Bronchial epithelial cell (primary cell): ENCODE results near the gene MT1E. TPM values are rescaled to one million over a fixed set of nuclear protein-coding genes. Genes with fewer than 3 reads are reported as not detected.

Experiments
- DNase-seq: peaks from one replicate; pipeline ENCODE4 v3.0.0-alpha.2; 2010; ENCODE audit warnings: low read depth
- FAIRE-seq: peaks from 2 replicates; lab custom pipeline; 2011; peaks lifted over from hg19 to GRCh38; lab: Jason Lieb, UNC
- H3K27me3 ChIP-seq: 2 replicates; pipeline ENCODE4 v1.5.1; 2011; ENCODE audit warnings: low read length; ENCODE audit not compliant: control insufficient read depth, insufficient read depth
- H3K36me3 ChIP-seq: 2 replicates; pipeline ENCODE4 v1.5.1; 2011; ENCODE audit warnings: low read length; ENCODE audit not compliant: control insufficient read depth, insufficient read depth
- H3K4me3 ChIP-seq: 2 replicates; pipeline ENCODE4 v1.5.1; 2011; ENCODE audit warnings: mild to moderate bottlenecking, low read depth, low read length, control low read depth
- total RNA-seq: library from RNA; depleted of rRNA; stranded (reverse); fragments of >200 nt; gene quantifications from 2 replicates; pipeline ENCODE4 v1.2.1, GENCODE V29; 2014
- TF ChIP-seq, protein P1 (sequence below): IDR thresholded peaks from 2 replicates; pipeline ENCODE4 v1.5.1; 2011; ENCODE audit warnings: mild to moderate bottlenecking, moderate library complexity, low read length, control low read depth, inconsistent platforms; ENCODE audit not compliant: insufficient read depth, severe bottlenecking

MT1E gene
- total RNA-seq, 1 donor from 2014 or later: 60.8 TPM

DNA sequence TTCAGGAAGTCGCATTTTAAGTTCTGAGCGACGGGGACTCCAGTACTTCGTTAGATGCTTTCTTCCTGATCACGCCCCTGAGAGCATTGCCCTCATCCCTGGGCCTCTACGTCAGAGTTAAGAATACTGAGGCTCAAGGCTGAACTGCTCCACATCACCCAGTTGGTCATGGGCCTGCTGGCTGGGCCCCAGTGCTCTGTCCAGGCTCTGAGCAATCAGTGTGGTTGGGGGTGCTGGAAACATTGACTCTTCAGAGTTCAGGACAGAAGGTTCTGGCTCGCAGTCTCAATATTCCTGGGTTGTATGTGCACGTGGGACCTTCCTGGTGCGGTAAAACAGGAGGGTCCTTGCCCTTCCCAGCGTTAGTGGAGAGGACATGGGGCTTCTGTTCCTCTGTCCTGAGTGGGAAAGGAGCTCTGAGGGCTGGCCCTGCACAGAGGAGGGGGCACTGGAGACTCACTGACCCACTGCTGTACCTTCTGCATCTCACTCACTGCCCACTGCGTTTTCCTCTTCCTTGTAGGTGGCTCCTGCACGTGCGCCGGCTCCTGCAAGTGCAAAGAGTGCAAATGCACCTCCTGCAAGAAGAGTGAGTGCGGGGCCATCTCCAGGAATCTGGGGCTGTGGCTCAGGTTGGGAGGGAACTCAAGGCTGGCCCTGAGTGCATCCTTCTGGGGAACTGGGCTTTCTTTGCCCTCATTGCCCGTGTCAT lies 518 bp downstream of the MT1E start:
- H3K4me3 ChIP-seq: peak overlapping the region; percentile 70
- TF ChIP-seq, protein P1, sequence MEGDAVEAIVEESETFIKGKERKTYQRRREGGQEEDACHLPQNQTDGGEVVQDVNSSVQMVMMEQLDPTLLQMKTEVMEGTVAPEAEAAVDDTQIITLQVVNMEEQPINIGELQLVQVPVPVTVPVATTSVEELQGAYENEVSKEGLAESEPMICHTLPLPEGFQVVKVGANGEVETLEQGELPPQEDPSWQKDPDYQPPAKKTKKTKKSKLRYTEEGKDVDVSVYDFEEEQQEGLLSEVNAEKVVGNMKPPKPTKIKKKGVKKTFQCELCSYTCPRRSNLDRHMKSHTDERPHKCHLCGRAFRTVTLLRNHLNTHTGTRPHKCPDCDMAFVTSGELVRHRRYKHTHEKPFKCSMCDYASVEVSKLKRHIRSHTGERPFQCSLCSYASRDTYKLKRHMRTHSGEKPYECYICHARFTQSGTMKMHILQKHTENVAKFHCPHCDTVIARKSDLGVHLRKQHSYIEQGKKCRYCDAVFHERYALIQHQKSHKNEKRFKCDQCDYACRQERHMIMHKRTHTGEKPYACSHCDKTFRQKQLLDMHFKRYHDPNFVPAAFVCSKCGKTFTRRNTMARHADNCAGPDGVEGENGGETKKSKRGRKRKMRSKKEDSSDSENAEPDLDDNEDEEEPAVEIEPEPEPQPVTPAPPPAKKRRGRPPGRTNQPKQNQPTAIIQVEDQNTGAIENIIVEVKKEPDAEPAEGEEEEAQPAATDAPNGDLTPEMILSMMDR: no peak
- H3K27me3 ChIP-seq: no peaks in the 10 kb centered on the region
- DNase-seq (no peak), FAIRE-seq (no peak)
- H3K36me3 ChIP-seq: no peaks in the 10 kb centered on the region

DNA sequence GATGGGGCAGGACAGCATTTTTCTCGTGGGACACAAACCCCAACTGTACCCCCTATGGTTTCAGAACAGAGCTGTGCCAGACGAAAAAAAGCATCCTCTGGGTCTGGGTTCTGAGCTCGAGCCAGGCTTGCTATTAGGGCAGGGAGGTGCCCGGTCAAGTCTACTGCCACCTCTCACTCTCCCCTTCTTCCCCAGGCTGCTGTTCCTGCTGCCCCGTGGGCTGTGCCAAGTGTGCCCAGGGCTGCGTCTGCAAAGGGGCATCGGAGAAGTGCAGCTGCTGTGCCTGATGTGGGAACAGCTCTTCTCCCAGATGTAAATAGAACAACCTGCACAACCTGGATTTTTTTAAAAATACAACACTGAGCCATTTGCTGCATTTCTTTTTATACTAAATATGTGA lies 1.1 kb downstream of the MT1E start:
- H3K4me3 ChIP-seq: peak overlapping the region; percentile 70
- no peaks in the 10 kb centered on the region for H3K36me3 ChIP-seq
- no peaks in the 10 kb centered on the region for H3K27me3 ChIP-seq
- TF ChIP-seq, protein P1: no peak
- FAIRE-seq (no peak), DNase-seq (no peak)

DNA sequence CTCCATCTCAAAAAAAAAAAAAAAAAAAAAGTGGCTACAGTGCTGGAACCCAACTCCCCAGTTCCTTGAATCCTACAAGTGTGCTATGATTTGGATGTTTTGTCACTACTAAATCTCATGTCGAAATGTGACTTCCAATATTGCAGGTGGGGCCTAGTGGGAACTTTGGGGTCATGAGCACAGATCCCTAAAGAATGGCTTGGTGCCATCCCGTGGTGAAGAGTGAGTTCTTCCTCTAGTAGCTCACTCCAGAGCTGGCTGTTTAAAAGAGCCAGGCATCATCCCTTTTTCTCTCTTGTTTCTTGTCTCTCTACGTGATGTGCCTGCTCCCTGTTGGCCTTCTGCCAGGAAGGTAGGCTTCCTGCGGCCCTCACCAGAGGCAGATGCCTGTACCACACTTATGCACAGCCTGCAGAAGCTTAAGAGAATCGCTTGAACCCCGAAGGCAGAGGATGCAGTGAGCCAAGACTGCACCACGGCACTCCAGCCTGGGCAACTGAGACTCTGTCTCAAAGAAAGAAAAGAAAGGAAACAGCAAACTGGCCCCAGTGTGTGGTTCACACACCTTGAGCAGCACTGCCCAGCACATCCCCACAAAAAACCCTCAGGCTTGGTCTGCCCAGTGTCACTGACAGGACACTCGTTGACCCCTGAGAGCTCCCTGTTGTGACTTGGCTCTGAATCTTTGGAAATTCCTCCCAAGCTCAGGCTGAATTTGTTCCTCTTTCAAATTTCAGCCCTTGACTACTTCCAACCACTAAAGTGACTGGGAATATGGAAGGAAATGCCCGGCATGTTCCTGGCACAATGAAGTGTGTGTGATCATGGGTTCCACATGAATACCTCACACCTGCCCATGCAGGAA lies 3.1 kb downstream of the MT1E start:
- TF ChIP-seq, protein P1: no peak
- no peak for FAIRE-seq
- Histone ChIP-seq H3K27me3 (peaks cover 7% of the 10 kb centered on the region), H3K4me3 (no peak overlapping the region), H3K36me3 (no peaks in the 10 kb centered on the region)
- no peak for DNase-seq

DNA sequence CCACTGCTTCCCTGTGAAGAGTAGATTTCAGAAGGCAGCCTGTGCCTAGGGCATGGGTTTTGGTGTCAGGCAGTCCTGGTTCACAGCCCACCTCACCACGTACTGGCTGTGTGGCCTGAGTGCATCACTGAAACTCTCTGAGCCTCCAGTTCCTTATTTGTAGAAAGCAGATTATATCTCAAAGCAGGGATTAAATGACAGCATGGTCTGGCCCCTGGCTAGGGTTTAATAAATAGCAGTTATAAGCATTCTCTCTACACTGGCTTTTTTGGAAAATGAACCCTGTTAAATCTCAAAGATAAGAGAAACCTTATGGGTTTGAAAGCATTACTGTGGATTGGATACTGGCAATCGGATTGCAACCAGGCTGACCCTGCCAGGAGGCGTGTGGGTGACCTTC lies 4.0 kb downstream of the MT1E start:
- H3K27me3 ChIP-seq: peaks cover 8% of the 10 kb centered on the region
- FAIRE-seq (no peak), DNase-seq (no peak)
- TF ChIP-seq, protein P1: no peak
- H3K4me3 ChIP-seq: no peak overlapping the region
- H3K36me3 ChIP-seq: no peaks in the 10 kb centered on the region

DNA sequence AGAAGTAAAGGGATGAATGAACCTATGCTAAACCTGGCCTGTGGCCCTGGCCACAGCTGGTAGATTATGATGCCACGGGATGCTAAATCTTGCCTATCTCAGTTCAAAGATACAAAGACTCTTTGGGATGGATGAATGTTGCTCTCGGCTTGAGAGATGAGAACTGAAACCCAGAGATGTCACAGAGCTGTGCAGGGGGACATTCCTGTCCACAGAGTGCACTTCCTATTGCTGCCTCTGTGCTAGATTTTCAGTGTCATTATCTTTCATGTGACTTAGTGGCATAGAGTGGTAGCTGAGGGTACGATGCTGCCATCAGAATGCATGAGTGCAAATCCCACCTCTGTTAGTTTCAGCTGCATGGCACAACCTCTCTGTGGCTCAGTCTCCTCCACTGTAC lies 4.6 kb downstream of the MT1E start:
- DNase-seq (no peak), FAIRE-seq (no peak)
- Histone ChIP-seq H3K27me3 (peaks cover 11% of the 10 kb centered on the region), H3K4me3 (no peak overlapping the region), H3K36me3 (no peaks in the 10 kb centered on the region)
- TF ChIP-seq, protein P1: no peak
